ENCODE data around the gene ADAMTS9. TPM values are rescaled to one million over a fixed set of nuclear protein-coding genes. Genes with fewer than 3 reads are reported as not detected.
A peak's percentile ranks its signal among the peaks of the same experiment; 100 is the strongest.

ADAMTS9 gene
- total and polyA plus RNA-seq, 4 donors = 7.0 to 212 (median 91.2) TPM

DNA sequence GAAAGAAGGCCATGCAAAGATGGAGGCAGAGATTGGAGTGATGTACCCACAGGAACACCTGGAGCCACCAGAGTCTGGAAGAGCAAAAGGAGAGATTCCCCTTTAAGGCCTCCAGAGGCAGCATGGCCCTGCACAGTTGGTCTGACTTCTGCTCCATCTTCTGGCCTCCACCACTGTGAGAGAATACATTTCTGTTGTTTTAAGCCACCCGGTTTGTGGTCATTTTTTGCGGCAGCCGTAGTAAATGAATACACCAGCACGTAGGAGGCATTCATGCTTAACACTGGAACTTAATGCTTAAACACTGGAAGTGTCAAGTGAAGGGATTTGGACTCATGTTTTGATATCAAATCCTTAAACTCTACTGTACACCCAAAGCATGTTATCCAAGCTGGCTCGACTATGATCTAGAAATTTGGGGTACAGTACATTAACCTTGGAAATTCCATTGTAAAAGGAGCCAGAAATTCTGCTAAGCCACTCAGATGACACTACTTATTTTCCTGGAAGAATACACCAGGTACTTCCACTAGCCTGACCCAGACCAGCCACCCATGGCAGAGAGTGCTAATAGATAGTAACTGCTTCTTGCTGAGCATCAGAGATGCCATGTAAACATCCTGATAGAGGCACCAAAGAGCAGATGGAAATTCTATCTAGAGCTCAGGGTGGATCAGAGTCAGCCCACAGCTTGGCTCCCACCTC lies 190.9 kb downstream of the ADAMTS9 start:
- intact Hi-C loops (cut with DNase I) = no loop called here
- H3K36me3 ChIP-seq (ENCODE audit: control insufficient read depth in 1 of 2, insufficient read depth in 2 of 2, low read length in 1 of 2) = no peaks in the 10 kb centered on the region
- no peak overlapping the region for H3K4me3 ChIP-seq (ENCODE audit: low read length in 2 of 2)
- no peak for DNase-seq
- no peak for ATAC-seq (ENCODE audit: low FRiP score)
- no peak overlapping the region for H3K27ac ChIP-seq (ENCODE audit: low read depth in 1 of 2, low read length in 2 of 2)
- WGBS, 2 donors = 95% methylated on average over 5 of the region's 5 CpGs
- H3K4me1 ChIP-seq (ENCODE audit: control insufficient read depth in 1 of 2, insufficient read depth in 2 of 2, low read length in 2 of 2) = no peaks in the 10 kb centered on the region
- H3K27me3 ChIP-seq (ENCODE audit: control insufficient read depth in 1 of 2, insufficient read depth in 2 of 2, low read length in 1 of 2) = no peaks in the 10 kb centered on the region
- H3K9me3 ChIP-seq (ENCODE audit: control insufficient read depth, low read length) = no peaks in the 10 kb centered on the region

DNA sequence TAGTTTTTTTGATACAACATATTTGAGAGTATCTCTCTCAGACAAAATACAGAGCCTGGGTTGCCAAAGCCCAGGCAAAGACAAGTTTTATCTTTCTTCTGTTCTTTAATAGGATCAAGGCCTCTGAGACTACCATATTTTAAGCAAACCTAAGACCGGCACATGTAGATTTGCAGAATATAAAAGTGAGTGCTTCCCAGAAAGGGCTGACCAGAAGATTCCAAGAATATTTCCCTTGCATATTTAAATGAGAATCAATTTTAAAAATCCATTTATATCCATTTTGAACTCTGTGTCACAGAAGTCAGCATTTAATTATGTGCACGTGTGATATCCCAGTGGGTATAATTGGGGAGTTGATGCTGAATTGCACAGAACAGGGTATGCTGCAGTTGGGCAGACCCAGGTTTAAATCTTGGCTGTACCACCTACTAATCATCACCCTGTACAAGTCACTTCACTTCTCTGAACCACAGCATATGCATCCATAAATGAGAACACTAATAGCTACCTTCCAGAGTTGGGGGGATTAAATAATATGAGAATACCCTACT lies 191.9 kb downstream of the ADAMTS9 start:
- no peak for ATAC-seq (ENCODE audit: low FRiP score)
- 93 to 95% methylated on average over 2 of the region's 2 CpGs for WGBS, 2 donors
- Histone ChIP-seq H3K36me3 (ENCODE audit: control insufficient read depth in 1 of 2, insufficient read depth in 2 of 2, low read length in 1 of 2) (no peaks in the 10 kb centered on the region), H3K27me3 (ENCODE audit: control insufficient read depth in 1 of 2, insufficient read depth in 2 of 2, low read length in 1 of 2) (no peaks in the 10 kb centered on the region), H3K27ac (ENCODE audit: low read depth in 1 of 2, low read length in 2 of 2) (no peak overlapping the region), H3K4me3 (ENCODE audit: low read length in 2 of 2) (no peak overlapping the region), H3K4me1 (ENCODE audit: control insufficient read depth in 1 of 2, insufficient read depth in 2 of 2, low read length in 2 of 2) (no peaks in the 10 kb centered on the region), H3K9me3 (ENCODE audit: control insufficient read depth, low read length) (no peaks in the 10 kb centered on the region)
- intact Hi-C loops (cut with DNase I) = no loop called here
- no peak for DNase-seq

DNA sequence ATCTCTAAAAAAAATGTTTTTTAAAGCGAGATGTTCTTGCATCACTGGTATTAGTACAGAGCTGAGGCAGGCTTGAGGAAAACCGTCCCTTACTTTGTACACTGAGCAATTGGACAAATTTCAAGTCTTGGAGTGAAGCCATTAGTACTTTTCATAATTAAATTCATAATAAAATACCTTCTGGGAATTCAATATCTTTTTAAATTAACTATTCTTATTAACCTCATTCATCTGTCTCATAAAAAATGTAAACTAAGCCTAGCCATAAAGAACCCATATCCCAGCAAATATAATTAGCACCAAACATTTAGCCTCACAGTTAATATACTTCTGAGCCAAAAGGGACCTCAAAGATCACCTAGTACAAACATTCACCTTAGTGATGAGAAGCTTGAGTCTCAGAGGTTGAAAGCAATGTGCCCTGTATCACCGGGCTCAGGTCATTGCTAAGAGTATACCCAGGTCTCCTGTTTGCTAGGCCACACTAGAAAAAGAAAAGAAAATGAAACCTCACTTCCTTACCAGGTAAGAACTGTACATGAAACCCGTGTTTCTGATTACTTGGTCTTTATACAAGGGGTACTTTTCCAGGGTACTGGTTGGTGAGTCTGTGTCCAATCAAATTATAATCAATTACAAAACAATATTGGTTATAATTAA lies 192.5 kb downstream of the ADAMTS9 start:
- DNase-seq (no peak), ATAC-seq (ENCODE audit: low FRiP score) (no peak)
- intact Hi-C loops (cut with DNase I) = no loop called here
- no peak overlapping the region for H3K27ac ChIP-seq (ENCODE audit: low read depth in 1 of 2, low read length in 2 of 2)
- H3K27me3 ChIP-seq (ENCODE audit: control insufficient read depth in 1 of 2, insufficient read depth in 2 of 2, low read length in 1 of 2) = no peaks in the 10 kb centered on the region
- no peaks in the 10 kb centered on the region for H3K9me3 ChIP-seq (ENCODE audit: control insufficient read depth, low read length)
- H3K36me3 ChIP-seq (ENCODE audit: control insufficient read depth in 1 of 2, insufficient read depth in 2 of 2, low read length in 1 of 2) = no peaks in the 10 kb centered on the region
- H3K4me3 ChIP-seq (ENCODE audit: low read length in 2 of 2) = no peak overlapping the region
- WGBS, 2 donors = 72 to 86% methylated on average over 4 of the region's 4 CpGs
- H3K4me1 ChIP-seq (ENCODE audit: control insufficient read depth in 1 of 2, insufficient read depth in 2 of 2, low read length in 2 of 2) = no peaks in the 10 kb centered on the region

DNA sequence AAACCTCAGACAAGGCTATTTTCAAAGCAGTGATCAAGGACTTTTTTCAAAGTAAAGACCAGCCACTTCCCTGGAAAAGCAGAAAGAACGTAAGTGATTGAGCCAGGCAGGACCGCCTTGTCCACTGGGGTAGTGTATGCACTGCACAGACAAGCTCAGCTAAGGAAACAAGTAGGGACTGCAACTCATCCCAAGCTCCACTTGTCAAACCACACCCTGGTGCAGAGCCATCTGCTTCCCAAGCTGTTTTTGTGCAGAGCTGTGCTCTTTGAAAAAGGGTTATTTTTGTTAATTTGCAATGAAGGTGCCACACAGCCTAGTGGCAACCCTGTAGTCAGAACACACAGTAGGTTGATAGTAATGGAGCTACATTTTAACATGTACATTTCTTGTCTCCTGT lies 193.3 kb downstream of the ADAMTS9 start:
- Histone ChIP-seq H3K36me3 (ENCODE audit: control insufficient read depth in 1 of 2, insufficient read depth in 2 of 2, low read length in 1 of 2) (no peaks in the 10 kb centered on the region), H3K27me3 (ENCODE audit: control insufficient read depth in 1 of 2, insufficient read depth in 2 of 2, low read length in 1 of 2) (no peaks in the 10 kb centered on the region), H3K27ac (ENCODE audit: low read depth in 1 of 2, low read length in 2 of 2) (no peak overlapping the region), H3K4me1 (ENCODE audit: control insufficient read depth in 1 of 2, insufficient read depth in 2 of 2, low read length in 2 of 2) (no peaks in the 10 kb centered on the region), H3K4me3 (ENCODE audit: low read length in 2 of 2) (no peak overlapping the region), H3K9me3 (ENCODE audit: control insufficient read depth, low read length) (no peaks in the 10 kb centered on the region)
- 95% methylated on average over 2 of the region's 2 CpGs for WGBS, 2 donors
- ATAC-seq (ENCODE audit: low FRiP score) = no peak
- intact Hi-C loops (cut with DNase I) = no loop called here
- no peak for DNase-seq

DNA sequence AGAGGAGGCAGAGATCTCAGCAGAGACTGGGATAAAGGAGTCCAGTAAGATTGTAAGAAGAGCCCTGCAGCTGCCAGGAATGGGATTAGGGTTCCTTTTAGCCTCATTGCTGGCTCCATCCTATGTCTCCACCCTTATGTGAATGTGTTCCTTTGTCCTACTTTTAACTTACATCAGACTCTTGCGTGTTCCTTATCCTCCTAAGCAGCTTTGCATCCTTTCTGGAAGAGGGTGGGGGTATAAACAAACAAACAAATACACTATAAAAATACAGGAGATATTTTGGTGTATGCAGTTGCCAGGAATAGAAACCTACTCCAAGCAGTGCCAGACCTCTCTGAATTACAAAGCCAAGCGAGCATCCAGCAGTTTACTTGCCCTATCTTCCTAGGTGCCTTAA lies 194.7 kb downstream of the ADAMTS9 start:
- intact Hi-C loops (cut with DNase I) = no loop called here
- no peaks in the 10 kb centered on the region for H3K9me3 ChIP-seq (ENCODE audit: control insufficient read depth, low read length)
- H3K27me3 ChIP-seq (ENCODE audit: control insufficient read depth in 1 of 2, insufficient read depth in 2 of 2, low read length in 1 of 2) = no peaks in the 10 kb centered on the region
- no peak for DNase-seq
- 87 to 95% methylated on average over 2 of the region's 2 CpGs for WGBS, 2 donors
- H3K36me3 ChIP-seq (ENCODE audit: control insufficient read depth in 1 of 2, insufficient read depth in 2 of 2, low read length in 1 of 2) = no peaks in the 10 kb centered on the region
- no peak overlapping the region for H3K27ac ChIP-seq (ENCODE audit: low read depth in 1 of 2, low read length in 2 of 2)
- H3K4me3 ChIP-seq (ENCODE audit: low read length in 2 of 2) = no peak overlapping the region
- ATAC-seq (ENCODE audit: low FRiP score) = no peak
- H3K4me1 ChIP-seq (ENCODE audit: control insufficient read depth in 1 of 2, insufficient read depth in 2 of 2, low read length in 2 of 2) = no peaks in the 10 kb centered on the region

DNA sequence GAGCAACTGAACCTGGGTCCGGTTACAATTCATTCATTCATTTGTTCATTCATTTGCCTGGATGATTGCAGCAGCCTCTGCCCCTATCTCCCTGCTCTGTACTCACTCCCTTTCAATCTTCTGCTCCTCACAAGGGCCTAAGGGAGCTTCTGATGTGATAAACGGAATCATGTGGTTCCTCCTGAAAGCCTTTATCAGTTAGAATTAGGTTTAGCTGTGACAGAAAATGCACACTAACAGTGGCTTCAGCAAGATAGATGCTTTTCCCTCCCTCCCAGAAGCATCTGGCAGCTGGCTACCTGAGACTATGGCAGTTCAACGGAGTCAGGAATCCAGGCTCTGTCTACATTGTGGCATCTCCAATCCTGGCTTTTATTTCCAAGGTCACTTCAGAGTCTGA lies 196.0 kb downstream of the ADAMTS9 start:
- no peak for ATAC-seq (ENCODE audit: low FRiP score)
- no peak for DNase-seq
- H3K4me3 ChIP-seq (ENCODE audit: low read length in 2 of 2) = no peak overlapping the region
- H3K27me3 ChIP-seq (ENCODE audit: control insufficient read depth in 1 of 2, insufficient read depth in 2 of 2, low read length in 1 of 2) = no peaks in the 10 kb centered on the region
- intact Hi-C loops (cut with DNase I) = no loop called here
- no peaks in the 10 kb centered on the region for H3K36me3 ChIP-seq (ENCODE audit: control insufficient read depth in 1 of 2, insufficient read depth in 2 of 2, low read length in 1 of 2)
- no peak overlapping the region for H3K27ac ChIP-seq (ENCODE audit: low read depth in 1 of 2, low read length in 2 of 2)
- 87 to 94% methylated on average over 3 of the region's 3 CpGs for WGBS, 2 donors
- no peaks in the 10 kb centered on the region for H3K4me1 ChIP-seq (ENCODE audit: control insufficient read depth in 1 of 2, insufficient read depth in 2 of 2, low read length in 2 of 2)
- H3K9me3 ChIP-seq (ENCODE audit: control insufficient read depth, low read length) = no peaks in the 10 kb centered on the region

DNA sequence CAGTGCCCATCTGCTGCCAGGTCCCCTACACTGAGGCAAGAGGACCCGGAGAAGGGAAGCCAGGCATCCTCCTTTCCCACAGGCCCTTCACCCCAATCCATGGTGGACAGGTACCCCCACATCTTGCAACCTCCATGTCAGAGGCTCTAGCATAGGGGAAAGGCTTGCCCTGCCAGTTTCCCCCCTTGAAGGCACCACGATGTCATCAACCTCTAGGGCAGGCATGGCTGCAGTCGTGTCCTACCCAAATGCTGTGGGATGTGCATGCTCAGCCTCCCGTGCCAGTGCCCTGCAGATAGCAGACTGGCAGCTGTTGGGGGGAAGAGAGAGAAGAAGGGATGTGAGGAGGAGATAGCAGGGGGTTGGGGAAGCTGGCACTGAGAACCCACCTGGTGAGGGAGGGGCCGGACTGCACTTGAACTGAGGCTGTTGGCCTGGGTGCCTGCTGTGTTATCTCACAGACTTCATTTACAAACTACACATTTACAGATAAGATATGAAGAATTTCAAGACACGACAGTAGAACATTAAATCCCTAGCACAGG lies 197.5 kb downstream of the ADAMTS9 start:
- H3K27ac ChIP-seq (ENCODE audit: low read depth in 1 of 2, low read length in 2 of 2) = no peak overlapping the region
- H3K36me3 ChIP-seq (ENCODE audit: control insufficient read depth in 1 of 2, insufficient read depth in 2 of 2, low read length in 1 of 2) = no peaks in the 10 kb centered on the region
- H3K9me3 ChIP-seq (ENCODE audit: control insufficient read depth, low read length) = no peaks in the 10 kb centered on the region
- intact Hi-C loops (cut with DNase I) = no loop called here
- 91 to 96% methylated on average over 6 of the region's 6 CpGs for WGBS, 2 donors
- no peak overlapping the region for H3K4me3 ChIP-seq (ENCODE audit: low read length in 2 of 2)
- ATAC-seq (ENCODE audit: low FRiP score) (no peak), DNase-seq (no peak)
- no peaks in the 10 kb centered on the region for H3K4me1 ChIP-seq (ENCODE audit: control insufficient read depth in 1 of 2, insufficient read depth in 2 of 2, low read length in 2 of 2)
- no peaks in the 10 kb centered on the region for H3K27me3 ChIP-seq (ENCODE audit: control insufficient read depth in 1 of 2, insufficient read depth in 2 of 2, low read length in 1 of 2)

DNA sequence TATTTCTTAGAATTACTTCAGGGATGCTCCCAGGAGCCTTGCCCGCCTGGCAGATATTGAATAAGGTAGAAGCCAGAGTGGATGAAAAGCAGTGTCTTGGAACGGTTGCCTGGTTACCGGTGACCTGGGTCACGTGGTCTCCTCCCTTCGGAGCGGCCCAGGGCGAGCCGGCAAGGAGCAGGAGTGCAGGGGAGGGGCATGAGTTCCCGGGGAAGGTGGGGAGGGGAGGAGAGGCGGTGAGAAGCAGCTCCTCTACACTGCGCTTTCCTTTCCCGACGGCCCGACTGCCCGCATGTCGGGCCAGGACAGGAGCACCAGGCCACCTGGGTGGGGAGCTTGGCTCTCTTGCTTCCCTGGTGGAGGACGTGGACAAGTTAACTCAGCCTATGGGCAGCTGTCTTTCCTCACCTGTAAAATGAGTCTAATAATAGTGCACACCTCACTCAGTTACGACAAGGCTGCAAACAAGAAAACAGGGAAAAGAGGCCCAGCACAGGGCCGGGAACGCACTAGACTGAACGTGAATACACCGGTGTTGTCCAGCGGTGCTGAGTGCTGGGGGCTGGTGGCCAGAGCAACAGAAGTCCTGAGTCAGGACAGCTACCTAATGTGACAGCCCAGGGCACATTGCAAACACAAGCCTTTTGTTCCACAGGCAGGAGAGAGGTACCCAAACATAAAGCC lies 198.3 kb downstream of the ADAMTS9 start:
- Histone ChIP-seq H3K4me3 (ENCODE audit: low read length in 2 of 2) (no peak overlapping the region), H3K36me3 (ENCODE audit: control insufficient read depth in 1 of 2, insufficient read depth in 2 of 2, low read length in 1 of 2) (no peaks in the 10 kb centered on the region), H3K9me3 (ENCODE audit: control insufficient read depth, low read length) (no peaks in the 10 kb centered on the region), H3K27ac (ENCODE audit: low read depth in 1 of 2, low read length in 2 of 2) (no peak overlapping the region), H3K4me1 (ENCODE audit: control insufficient read depth in 1 of 2, insufficient read depth in 2 of 2, low read length in 2 of 2) (no peaks in the 10 kb centered on the region), H3K27me3 (ENCODE audit: control insufficient read depth in 1 of 2, insufficient read depth in 2 of 2, low read length in 1 of 2) (no peaks in the 10 kb centered on the region)
- intact Hi-C loops (cut with DNase I) = no loop called here
- peak; percentile 7 for ATAC-seq (ENCODE audit: low FRiP score)
- WGBS, 2 donors = 41 to 43% methylated on average over 23 of the region's 23 CpGs
- no peak for DNase-seq
